IMR-90 (cell line): ENCODE data around the gene HHATL. TPM values are rescaled to one million over a fixed set of nuclear protein-coding genes. Genes with fewer than 3 reads are reported as not detected.

ENCODE experiments used
- ATAC-seq: fragments of 200-7000 bp; cut with Tn5 transposase; 2 replicates; pipeline ENCODE4 v1.9.1; 2020; ENCODE audit warnings: low read depth, mild to moderate bottlenecking, moderate library complexity
- BruUV-seq: library from RNA; stranded (reverse); fragments of 400-500 nt; replicated peaks from 2 replicates; lab custom pipeline; 2021; lab: Mats Ljungman, UMichigan
- CTCF ChIA-PET: fragments of 300-600 bp; formaldehyde crosslinking; extraction: SDS; loops from one replicate; lab custom pipeline; 2021; ENCODE audit warnings: antibody characterized with exemption; lab: Yijun Ruan, JAX
- POLR2A ChIA-PET: fragments of 300-600 bp; sonication (Branson Sonifier 250); formaldehyde crosslinking; loops from one replicate; lab custom pipeline; 2022; ENCODE audit warnings: antibody characterized with exemption; ENCODE audit not compliant: unreplicated experiment; lab: Charles Lee
- DNase-seq: peaks from one replicate; pipeline ENCODE4 v3.0.0; 2013
- H2AFZ ChIP-seq: replicated peaks from 2 replicates; pipeline ENCODE3; 2013; ENCODE audit warnings: low read length, mild to moderate bottlenecking; ENCODE audit not compliant: poor library complexity
- H2AK5ac ChIP-seq: 2 replicates; pipeline ENCODE4 v1.6.1; 2013; ENCODE audit warnings: low read depth, low read length, inconsistent platforms
- H2AK9ac ChIP-seq: replicated peaks from 2 replicates; pipeline ENCODE3; 2013; ENCODE audit warnings: mild to moderate bottlenecking, low read depth, low read length, moderate library complexity; ENCODE audit not compliant: poor library complexity
- H2BK120ac ChIP-seq: 2 replicates; pipeline ENCODE4 v1.6.1; 2013; ENCODE audit warnings: low read depth, low read length, inconsistent platforms
- H2BK15ac ChIP-seq: 3 replicates; pipeline ENCODE4 v1.6.1; 2013; ENCODE audit warnings: low read depth, low read length, inconsistent platforms
- H2BK20ac ChIP-seq: 2 replicates; pipeline ENCODE4 v1.6.1; 2013; ENCODE audit warnings: low read depth, mild to moderate bottlenecking, inconsistent platforms, low read length, moderate library complexity
- H2BK5ac ChIP-seq: 2 replicates; pipeline ENCODE4 v1.6.1; 2013; ENCODE audit warnings: mild to moderate bottlenecking, low read depth, low read length, inconsistent platforms; ENCODE audit not compliant: poor library complexity, severe bottlenecking
- H3K14ac ChIP-seq: replicated peaks from 2 replicates; pipeline ENCODE4 v1.6.1; 2013; ENCODE audit warnings: low read depth, low read length, inconsistent platforms
- H3K18ac ChIP-seq: 2 replicates; pipeline ENCODE4 v1.6.1; 2013; ENCODE audit warnings: low read depth, low read length, control low read depth
- H3K23ac ChIP-seq: 2 replicates; pipeline ENCODE4 v1.6.1; 2013; ENCODE audit warnings: low read depth, low read length, inconsistent platforms
- H3K27ac ChIP-seq: 2 replicates; pipeline ENCODE4 v1.5.1; 2013; ENCODE audit warnings: mild to moderate bottlenecking, control low read depth, low read length; ENCODE audit not compliant: insufficient read depth
- H3K27me3 ChIP-seq: 2 replicates; pipeline ENCODE4 v1.6.1; 2013; ENCODE audit warnings: low read length; ENCODE audit not compliant: control insufficient read depth, insufficient read depth
- H3K36me3 ChIP-seq: 2 replicates; pipeline ENCODE4 v1.6.1; 2013; ENCODE audit warnings: low read length, mixed read lengths; ENCODE audit not compliant: control insufficient read depth, insufficient read depth
- H3K4ac ChIP-seq: 2 replicates; pipeline ENCODE4 v1.6.1; 2013; ENCODE audit warnings: low read depth, low read length, inconsistent platforms
- H3K4me1 ChIP-seq: 2 replicates; pipeline ENCODE4 v1.6.1; 2013; ENCODE audit warnings: low read length, mixed read lengths; ENCODE audit not compliant: control insufficient read depth, insufficient read depth
- H3K4me2 ChIP-seq: 2 replicates; pipeline ENCODE4 v1.6.1; 2013; ENCODE audit warnings: low read depth, mild to moderate bottlenecking, control low read depth, low read length, moderate library complexity
- H3K4me3 ChIP-seq: 2 replicates; pipeline ENCODE4 v1.5.1; 2013; ENCODE audit warnings: low read depth, mild to moderate bottlenecking, control low read depth, low read length, moderate library complexity; ENCODE audit not compliant: insufficient read depth
- H3K56ac ChIP-seq: 2 replicates; pipeline ENCODE4 v1.6.1; 2013; ENCODE audit warnings: low read length, inconsistent platforms; ENCODE audit not compliant: insufficient read depth; ENCODE audit errors: extremely low read depth
- H3K79me1 ChIP-seq, 2 experiments: 2 replicates each; pipeline ENCODE4 v1.6.1; 2013; ENCODE audit warnings: low read length in 2 of 2, inconsistent platforms in 1 of 2, low read depth in 1 of 2
- H3K9ac ChIP-seq: 2 replicates; pipeline ENCODE4 v1.6.1; 2013; ENCODE audit warnings: low read depth, low read length, control low read depth
- H3K9me1 ChIP-seq: 2 replicates; pipeline ENCODE4 v1.6.1; 2013; ENCODE audit warnings: low read length, inconsistent platforms; ENCODE audit not compliant: insufficient read depth
- H3K9me3 ChIP-seq: 2 replicates; pipeline ENCODE4 v1.6.1; 2013; ENCODE audit warnings: low read length; ENCODE audit not compliant: control insufficient read depth, insufficient read depth
- H4K20me1 ChIP-seq: 2 replicates; pipeline ENCODE4 v1.6.1; 2013; ENCODE audit warnings: low read length, inconsistent platforms; ENCODE audit not compliant: insufficient read depth
- H4K5ac ChIP-seq: 2 replicates; pipeline ENCODE4 v1.6.1; 2013; ENCODE audit warnings: mild to moderate bottlenecking, low read depth, low read length, control low read depth
- H4K8ac ChIP-seq, 2 experiments: 2 replicates each; pipeline ENCODE4 v1.6.1; 2013; ENCODE audit warnings: low read depth in 2 of 2, low read length in 2 of 2, control low read depth in 1 of 2, inconsistent platforms in 1 of 2
- H4K91ac ChIP-seq: 2 replicates; pipeline ENCODE4 v1.6.1; 2013; ENCODE audit warnings: low read depth, low read length, inconsistent platforms; ENCODE audit not compliant: insufficient read depth
- BHLHE40 ChIP-seq: fragments of 150-350 bp; IDR thresholded peaks from 2 replicates; pipeline ENCODE4 v1.6.1; 2016; ENCODE audit warnings: mild to moderate bottlenecking, low read depth, low read length
- CEBPB ChIP-seq: IDR thresholded peaks from 2 replicates; pipeline ENCODE4 v1.6.1; 2012; ENCODE audit warnings: low read depth, low read length, improper control_type of control experiment
- CTCF ChIP-seq: conservative IDR thresholded peaks from 2 replicates; pipeline ENCODE4 v1.5.1; 2012; ENCODE audit warnings: mild to moderate bottlenecking, low read depth, low read length, improper control_type of control experiment
- ELK1 ChIP-seq: fragments of 150-350 bp; IDR thresholded peaks from 2 replicates; pipeline ENCODE4 v1.6.1; 2016; ENCODE audit warnings: low read depth, mild to moderate bottlenecking, low read length, moderate library complexity, borderline replicate concordance
- FOS ChIP-seq: fragments of 150-350 bp; IDR thresholded peaks from 2 replicates; pipeline ENCODE4 v1.6.1; 2016; ENCODE audit warnings: low read depth, low read length
- MAFK ChIP-seq: IDR thresholded peaks from 2 replicates; pipeline ENCODE4 v1.6.1; 2012; ENCODE audit warnings: low read depth, low read length, improper control_type of control experiment
- MAZ ChIP-seq: IDR thresholded peaks from 2 replicates; pipeline ENCODE4 v1.6.1; 2012; ENCODE audit warnings: low read depth, mild to moderate bottlenecking, low read length, improper control_type of control experiment, moderate library complexity, borderline replicate concordance
- MXI1 ChIP-seq: IDR thresholded peaks from 2 replicates; pipeline ENCODE4 v1.6.1; 2012; ENCODE audit warnings: low read depth, mild to moderate bottlenecking, low read length, moderate library complexity, borderline replicate concordance
- POLR2A ChIP-seq: IDR thresholded peaks from 2 replicates; pipeline ENCODE4 v1.6.1; 2012; ENCODE audit warnings: mild to moderate bottlenecking, low read depth, low read length
- RAD21 ChIP-seq: IDR thresholded peaks from 2 replicates; pipeline ENCODE4 v1.6.1; 2012; ENCODE audit warnings: low read length, improper control_type of control experiment
- RCOR1 ChIP-seq: IDR thresholded peaks from 2 replicates; pipeline ENCODE4 v1.6.1; 2012; ENCODE audit warnings: mild to moderate bottlenecking, low read length, improper control_type of control experiment; ENCODE audit not compliant: insufficient replicate concordance
- RFX5 ChIP-seq: IDR thresholded peaks from 2 replicates; pipeline ENCODE4 v1.8.0; 2012; ENCODE audit warnings: low read depth, mild to moderate bottlenecking, low read length, moderate library complexity
- SMC3 ChIP-seq: fragments of 150-350 bp; IDR thresholded peaks from 2 replicates; pipeline ENCODE4 v1.6.1; 2016; ENCODE audit warnings: low read depth, mild to moderate bottlenecking, antibody characterized with exemption, low read length, moderate library complexity
- USF2 ChIP-seq: fragments of 150-350 bp; IDR thresholded peaks from 2 replicates; pipeline ENCODE4 v1.6.1; 2017; ENCODE audit warnings: mild to moderate bottlenecking, antibody characterized with exemption, low read length, low read depth
- WGBS, 2 experiments: methylation state at CpG; one replicate each; pipeline versions ENCODE4 v1.1.5 to v1.1.7; 2013; ENCODE audit warnings: missing lambda C conversion rate in 2 of 2; ENCODE audit not compliant: insufficient read length in 1 of 2; ENCODE audit errors: extremely low coverage in 2 of 2; 5-methylcytosine and 5-hydroxymethylcytosine counted together
- dilution Hi-C: fragments of 300-500 bp; cut with HindIII; formaldehyde crosslinking; loops from one replicate; pipeline ENCODE4 v1.14.3; 2018; ENCODE audit warnings: low sequenced_read_pairs; ENCODE audit not compliant: unreplicated experiment
- in situ Hi-C: fragments of 300-500 bp; cut with MboI; formaldehyde crosslinking; loops from 3 replicates; pipeline ENCODE4 v1.14.3; 2019; ENCODE audit warnings: low sequenced_read_pairs, inconsistent platforms, mixed read lengths
- intact Hi-C: fragments of 100-400 bp; cut with micrococcal nuclease; formaldehyde crosslinking; loops from 2 replicates; pipeline ENCODE4 v1.10.0; 2022
- polyA plus RNA-seq, 3 experiments: library from polyadenylated mRNA; depleted of rRNA; stranded (reverse); fragments of >200 nt; gene quantifications; 2 replicates each; pipeline ENCODE4 v1.2.3, GENCODE V29; 2012; ENCODE audit warnings: low replicate concordance in 1 of 3
- total RNA-seq: library from RNA; depleted of rRNA; stranded (reverse); fragments of >200 nt; gene quantifications from 2 replicates; pipeline ENCODE4 v1.2.3, GENCODE V29; 2012

Gene HHATL
- total and polyA plus RNA-seq, 2 of the 4 experiments (the other 2 are of a cell fraction): not detected

GRCh38 chr3:42653303-42653559, 49.4 kb downstream of the HHATL start:
- Histone ChIP-seq H2BK5ac (peak overlapping the region; percentile 77), H3K4me2 (peak overlapping the region; percentile 95), H3K36me3 (peaks cover 5% of the 10 kb centered on the region), H3K27ac (peak overlapping the region; percentile 77), H3K4me1 (peaks cover 35% of the 10 kb centered on the region), H3K79me1 (peaks cover 31 to 80% of the 10 kb centered on the region in 2 experiments), H3K27me3 (no peaks in the 10 kb centered on the region), H4K20me1 (peaks cover 32% of the 10 kb centered on the region), H3K9me1 (peaks cover 45% of the 10 kb centered on the region), H3K14ac (peak overlapping the region; percentile 72), H2AK5ac (peak overlapping the region; percentile 88), H3K23ac (peak overlapping the region; percentile 81), H2AFZ (peak overlapping the region; percentile 92), H3K18ac (peak overlapping the region; percentile 26), H3K9ac (peak overlapping the region; percentile 85), H2BK15ac (peak overlapping the region; percentile 52; the same call in 1 of the 3 replicates), H2BK20ac (peak overlapping the region; percentile 32), H3K4me3 (peak overlapping the region; percentile 70), H4K5ac (peak overlapping the region; percentile 28), H2BK120ac (peak overlapping the region; percentile 68), H3K56ac (0 out of 2 replicates have a peak overlapping the region, but pooled peaks have one; percentile 29), H3K9me3 (no peaks in the 10 kb centered on the region), H4K8ac (peak overlapping the region; percentile 52 to 83; a peak in 3 of 4 replicates), H2AK9ac (peak overlapping the region; percentile 94), H3K4ac (peak overlapping the region; percentile 87), H4K91ac (peak overlapping the region; percentile 88)
- CTCF ChIA-PET: interaction anchor here (1.3 to 2.5 kb wide), 2 partner anchors 11 to 15 kb away, joined by 4 to 5 read pairs; no protein-coding TSS in a partner anchor
- TF ChIP-seq BHLHE40: no peak
- no peak for TF ChIP-seq USF2
- TF ChIP-seq FOS: no peak
- no peak for TF ChIP-seq CEBPB
- no peak for TF ChIP-seq POLR2A
- TF ChIP-seq ELK1: no peak
- TF ChIP-seq MAFK: no peak
- no peak for TF ChIP-seq RAD21
- no peak for TF ChIP-seq MAZ
- no peak for TF ChIP-seq MXI1
- TF ChIP-seq CTCF: no peak
- no peak for TF ChIP-seq RFX5
- no peak for TF ChIP-seq RCOR1
- TF ChIP-seq SMC3: no peak
- dilution Hi-C loops: no loop called here
- no CpG with 5 or more reads among the region's 3 CpGs for WGBS, 2 experiments
- POLR2A ChIA-PET: no interaction called here
- ATAC-seq: peak; percentile 2
- in situ Hi-C loops: no loop called here
- intact Hi-C loops: loop anchor here (2.0 to 5.0 kb wide), 2 partner anchors 51 to 92 kb away; partner anchors contain the start of gene NKTR
- no peak for DNase-seq
- no TSS peak for BruUV-seq
